GM23338 (cell line): Measurements from ENCODE around the gene FRK.
"Not testable (repeated sequence)": the region's sequence is repeated elsewhere in the genome, so short reads cannot be mapped to it uniquely, and the experiment has no call there.

ENCODE experiments used
- CREB1 ChIP-seq: fragments of 250-450 bp; sonication (Bioruptor Pico); IDR thresholded peaks from 2 replicates; pipeline ENCODE4 v1.5.0; 2020; ENCODE audit warnings: low read depth, mild to moderate bottlenecking, moderate library complexity
- ETS1 ChIP-seq: IDR thresholded peaks from 2 replicates; pipeline ENCODE4 v1.6.1; 2016; ENCODE audit warnings: antibody characterized with exemption
- EZH2 ChIP-seq: fragments of 200-600 bp; sonication (generic); IDR thresholded peaks from one replicate; pipeline ENCODE4 v1.8.0; 2017; ENCODE audit warnings: antibody characterized with exemption, mild to moderate bottlenecking, low read depth; ENCODE audit not compliant: unreplicated experiment
- EZH2phosphoT487 ChIP-seq: fragments of 200-600 bp; sonication (generic); IDR thresholded peaks from one replicate; pipeline ENCODE4 v1.8.1; 2018; ENCODE audit warnings: antibody characterized with exemption; ENCODE audit not compliant: unreplicated experiment
- JUNB ChIP-seq: IDR thresholded peaks from one replicate; pipeline ENCODE4 v1.6.1; 2016; ENCODE audit warnings: antibody characterized with exemption; ENCODE audit not compliant: unreplicated experiment
- REST ChIP-seq: IDR thresholded peaks from one replicate; pipeline ENCODE4 v1.6.1; 2018; ENCODE audit warnings: antibody characterized with exemption; ENCODE audit not compliant: unreplicated experiment
- ZNF114 ChIP-seq: fragments of 250-450 bp; sonication (Bioruptor Pico); IDR thresholded peaks from 2 replicates; pipeline ENCODE4 v1.5.0; 2020; ENCODE audit warnings: mild to moderate bottlenecking, moderate library complexity
- ZNF331 ChIP-seq: fragments of 250-450 bp; sonication (Bioruptor Pico); IDR thresholded peaks from 2 replicates; pipeline ENCODE4 v1.5.0; 2020; ENCODE audit warnings: low read depth, mild to moderate bottlenecking, moderate library complexity
- TF ChIP-seq, protein P1 (sequence below), 2 experiments: fragments of 200-600 bp in 1 of 2; sonication (generic) in 1 of 2; conservative IDR thresholded peaks; 2 replicates each; pipeline versions ENCODE4 v1.5.1 to v1.6.1; 2016 to 2017; ENCODE audit warnings: antibody characterized with exemption in 2 of 2, low read depth in 2 of 2, mild to moderate bottlenecking in 2 of 2, moderate library complexity in 1 of 2

DNA sequence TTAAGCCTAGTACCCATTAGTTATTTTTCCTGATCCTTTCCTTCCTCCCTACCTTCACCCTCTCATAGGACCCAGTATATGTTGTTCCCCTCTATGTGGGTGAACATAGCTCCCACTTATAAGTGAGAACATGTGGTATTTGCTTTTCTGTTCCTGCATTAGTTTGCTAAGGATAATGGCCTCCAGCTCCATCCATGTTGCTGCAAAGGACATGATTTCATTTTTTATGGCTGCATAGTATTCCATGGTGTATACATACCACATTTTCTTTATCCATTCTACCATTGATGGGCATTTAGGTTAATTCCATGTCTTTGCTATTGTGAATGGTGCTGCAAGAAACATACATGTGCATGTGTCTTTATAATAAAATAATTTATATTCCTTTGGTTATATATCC lies 115.9 kb downstream of the FRK start:
- TF ChIP-seq, protein P1, sequence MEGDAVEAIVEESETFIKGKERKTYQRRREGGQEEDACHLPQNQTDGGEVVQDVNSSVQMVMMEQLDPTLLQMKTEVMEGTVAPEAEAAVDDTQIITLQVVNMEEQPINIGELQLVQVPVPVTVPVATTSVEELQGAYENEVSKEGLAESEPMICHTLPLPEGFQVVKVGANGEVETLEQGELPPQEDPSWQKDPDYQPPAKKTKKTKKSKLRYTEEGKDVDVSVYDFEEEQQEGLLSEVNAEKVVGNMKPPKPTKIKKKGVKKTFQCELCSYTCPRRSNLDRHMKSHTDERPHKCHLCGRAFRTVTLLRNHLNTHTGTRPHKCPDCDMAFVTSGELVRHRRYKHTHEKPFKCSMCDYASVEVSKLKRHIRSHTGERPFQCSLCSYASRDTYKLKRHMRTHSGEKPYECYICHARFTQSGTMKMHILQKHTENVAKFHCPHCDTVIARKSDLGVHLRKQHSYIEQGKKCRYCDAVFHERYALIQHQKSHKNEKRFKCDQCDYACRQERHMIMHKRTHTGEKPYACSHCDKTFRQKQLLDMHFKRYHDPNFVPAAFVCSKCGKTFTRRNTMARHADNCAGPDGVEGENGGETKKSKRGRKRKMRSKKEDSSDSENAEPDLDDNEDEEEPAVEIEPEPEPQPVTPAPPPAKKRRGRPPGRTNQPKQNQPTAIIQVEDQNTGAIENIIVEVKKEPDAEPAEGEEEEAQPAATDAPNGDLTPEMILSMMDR (conservative IDR thresholded peaks at IDR 0.05; ENCODE audit: low read depth in 2 of 2): not testable (repeated sequence)
- TF ChIP-seq ETS1; EZH2; EZH2phosphoT487; REST; ZNF331 (CRISPR knock-in tag); JUNB; ZNF114 (CRISPR knock-in tag); CREB1 (CRISPR knock-in tag): not testable (repeated sequence)
